ENCODE results near the gene NUP133.
"Not testable (repeated sequence)": the region's sequence is repeated elsewhere in the genome, so short reads cannot be mapped to it uniquely, and the experiment has no call there.

Gene NUP133

DNA sequence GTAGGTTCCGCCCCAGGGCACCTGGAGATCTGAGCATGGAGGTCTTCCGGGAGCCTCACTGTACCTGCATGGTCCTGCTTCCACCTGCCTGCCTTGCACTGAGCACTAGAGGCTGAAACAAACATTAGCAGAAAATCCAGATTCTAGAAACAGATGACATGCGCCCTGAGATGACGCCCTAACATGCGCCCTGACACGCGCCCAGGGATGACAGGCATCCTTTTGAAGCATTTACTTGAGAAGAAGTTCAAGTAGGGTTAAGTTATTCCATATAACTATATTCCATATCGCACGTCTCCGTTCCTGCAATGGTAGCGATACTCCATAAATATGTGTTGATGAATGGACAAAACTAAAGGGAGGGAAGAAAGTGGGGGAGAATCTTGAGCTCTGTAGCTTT lies 87.9 kb downstream of the NUP133 start:
- TF ChIP-seq, protein P1, sequence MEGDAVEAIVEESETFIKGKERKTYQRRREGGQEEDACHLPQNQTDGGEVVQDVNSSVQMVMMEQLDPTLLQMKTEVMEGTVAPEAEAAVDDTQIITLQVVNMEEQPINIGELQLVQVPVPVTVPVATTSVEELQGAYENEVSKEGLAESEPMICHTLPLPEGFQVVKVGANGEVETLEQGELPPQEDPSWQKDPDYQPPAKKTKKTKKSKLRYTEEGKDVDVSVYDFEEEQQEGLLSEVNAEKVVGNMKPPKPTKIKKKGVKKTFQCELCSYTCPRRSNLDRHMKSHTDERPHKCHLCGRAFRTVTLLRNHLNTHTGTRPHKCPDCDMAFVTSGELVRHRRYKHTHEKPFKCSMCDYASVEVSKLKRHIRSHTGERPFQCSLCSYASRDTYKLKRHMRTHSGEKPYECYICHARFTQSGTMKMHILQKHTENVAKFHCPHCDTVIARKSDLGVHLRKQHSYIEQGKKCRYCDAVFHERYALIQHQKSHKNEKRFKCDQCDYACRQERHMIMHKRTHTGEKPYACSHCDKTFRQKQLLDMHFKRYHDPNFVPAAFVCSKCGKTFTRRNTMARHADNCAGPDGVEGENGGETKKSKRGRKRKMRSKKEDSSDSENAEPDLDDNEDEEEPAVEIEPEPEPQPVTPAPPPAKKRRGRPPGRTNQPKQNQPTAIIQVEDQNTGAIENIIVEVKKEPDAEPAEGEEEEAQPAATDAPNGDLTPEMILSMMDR (IDR thresholded peaks at IDR 0.05; ENCODE audit: insufficient read depth, low read length) = no peak
- no peak for TF ChIP-seq GABPA (IDR thresholded peaks at IDR 0.05; ENCODE audit: low read depth)
- TF ChIP-seq SPI1 (IDR thresholded peaks at IDR 0.05; ENCODE audit: borderline replicate concordance, low read depth) = no peak
- no peak for TF ChIP-seq POLR2AphosphoS5 (IDR thresholded peaks at IDR 0.05; ENCODE audit: low read depth)
- TF ChIP-seq, protein P2, sequence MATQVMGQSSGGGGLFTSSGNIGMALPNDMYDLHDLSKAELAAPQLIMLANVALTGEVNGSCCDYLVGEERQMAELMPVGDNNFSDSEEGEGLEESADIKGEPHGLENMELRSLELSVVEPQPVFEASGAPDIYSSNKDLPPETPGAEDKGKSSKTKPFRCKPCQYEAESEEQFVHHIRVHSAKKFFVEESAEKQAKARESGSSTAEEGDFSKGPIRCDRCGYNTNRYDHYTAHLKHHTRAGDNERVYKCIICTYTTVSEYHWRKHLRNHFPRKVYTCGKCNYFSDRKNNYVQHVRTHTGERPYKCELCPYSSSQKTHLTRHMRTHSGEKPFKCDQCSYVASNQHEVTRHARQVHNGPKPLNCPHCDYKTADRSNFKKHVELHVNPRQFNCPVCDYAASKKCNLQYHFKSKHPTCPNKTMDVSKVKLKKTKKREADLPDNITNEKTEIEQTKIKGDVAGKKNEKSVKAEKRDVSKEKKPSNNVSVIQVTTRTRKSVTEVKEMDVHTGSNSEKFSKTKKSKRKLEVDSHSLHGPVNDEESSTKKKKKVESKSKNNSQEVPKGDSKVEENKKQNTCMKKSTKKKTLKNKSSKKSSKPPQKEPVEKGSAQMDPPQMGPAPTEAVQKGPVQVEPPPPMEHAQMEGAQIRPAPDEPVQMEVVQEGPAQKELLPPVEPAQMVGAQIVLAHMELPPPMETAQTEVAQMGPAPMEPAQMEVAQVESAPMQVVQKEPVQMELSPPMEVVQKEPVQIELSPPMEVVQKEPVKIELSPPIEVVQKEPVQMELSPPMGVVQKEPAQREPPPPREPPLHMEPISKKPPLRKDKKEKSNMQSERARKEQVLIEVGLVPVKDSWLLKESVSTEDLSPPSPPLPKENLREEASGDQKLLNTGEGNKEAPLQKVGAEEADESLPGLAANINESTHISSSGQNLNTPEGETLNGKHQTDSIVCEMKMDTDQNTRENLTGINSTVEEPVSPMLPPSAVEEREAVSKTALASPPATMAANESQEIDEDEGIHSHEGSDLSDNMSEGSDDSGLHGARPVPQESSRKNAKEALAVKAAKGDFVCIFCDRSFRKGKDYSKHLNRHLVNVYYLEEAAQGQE (IDR thresholded peaks at IDR 0.05; ENCODE audit: insufficient replicate concordance, low read depth) = no peak
- H3K4me3 ChIP-seq (replicated peaks; ENCODE audit: insufficient read depth, low read length) = no peak overlapping the region
- H3K27ac ChIP-seq (replicated peaks) = no peak overlapping the region
- H3K27me3 ChIP-seq (ENCODE audit: insufficient read depth, poor library complexity, severe bottlenecking) = no peaks in the 10 kb centered on the region
- DNase-seq (ENCODE audit: low read depth in 1 of 2, low spot score in 1 of 2) = no peak

DNA sequence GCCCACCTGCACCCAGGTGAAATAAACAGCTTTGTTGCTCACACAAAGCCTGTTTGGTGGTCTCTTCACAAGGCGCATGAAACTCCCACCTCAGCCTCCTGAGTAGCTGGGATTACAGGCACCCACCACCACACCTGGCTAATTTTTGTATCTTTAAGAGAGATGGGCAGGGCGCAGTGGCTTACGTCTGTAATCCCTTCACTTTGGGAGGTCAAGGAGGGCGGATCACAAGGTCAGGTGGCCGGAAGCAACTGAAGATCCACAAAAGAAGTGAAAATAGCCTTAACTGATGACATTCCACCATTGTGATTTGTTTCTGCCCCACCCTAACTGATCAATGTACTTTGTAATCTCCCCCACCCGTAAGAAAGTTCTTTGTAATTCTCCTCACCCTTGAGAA lies 89.6 kb downstream of the NUP133 start:
- H3K27me3 ChIP-seq (ENCODE audit: insufficient read depth, poor library complexity, severe bottlenecking); H3K27ac ChIP-seq (replicated peaks); H3K4me3 ChIP-seq (replicated peaks; ENCODE audit: insufficient read depth, low read length); DNase-seq (ENCODE audit: low read depth in 1 of 2, low spot score in 1 of 2): not testable (repeated sequence)

DNA sequence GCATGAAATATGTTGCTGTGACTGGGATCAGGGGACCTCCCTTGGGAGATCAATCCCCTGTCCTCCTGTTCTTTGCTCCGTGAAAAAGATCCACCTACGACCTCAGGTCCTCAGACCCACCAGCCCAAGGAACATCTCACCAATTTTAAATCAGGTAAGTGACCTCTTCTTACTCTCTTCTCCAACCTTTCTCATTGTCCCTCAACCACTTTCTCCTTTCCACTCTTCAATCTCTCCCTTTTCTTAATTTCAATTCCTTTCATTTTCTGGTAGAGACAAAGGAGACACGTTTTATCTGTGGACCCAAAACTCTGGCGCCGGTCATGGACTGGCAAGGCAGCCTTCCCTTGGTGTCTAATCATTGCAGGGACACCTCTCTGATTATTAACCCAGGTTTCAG lies 95.3 kb downstream of the NUP133 start:
- not testable (repeated sequence) for H3K27me3 ChIP-seq (ENCODE audit: insufficient read depth, poor library complexity, severe bottlenecking); H3K4me3 ChIP-seq (replicated peaks; ENCODE audit: insufficient read depth, low read length); DNase-seq (ENCODE audit: low read depth in 1 of 2, low spot score in 1 of 2); H3K27ac ChIP-seq (replicated peaks)

DNA sequence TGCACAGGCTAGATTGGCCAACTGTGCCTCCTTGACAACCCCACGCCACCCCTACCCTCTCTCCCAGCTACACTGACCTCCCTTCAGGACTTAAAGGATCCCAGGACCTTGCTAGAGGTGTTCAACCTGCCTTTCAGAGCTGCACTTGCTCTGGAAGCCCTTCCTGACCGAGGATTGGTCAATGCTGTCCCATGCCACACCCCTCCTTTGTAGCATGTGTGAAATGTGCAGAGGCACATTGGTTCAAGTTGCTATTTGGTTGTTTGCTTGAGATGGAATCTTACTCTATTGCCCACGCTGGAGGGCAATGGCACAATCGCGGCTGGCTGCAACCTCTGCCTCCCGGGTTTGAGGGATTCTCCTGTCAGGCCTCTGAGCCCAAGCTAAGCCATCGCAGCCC lies 96.1 kb downstream of the NUP133 start:
- Histone ChIP-seq H3K4me3 (replicated peaks; ENCODE audit: insufficient read depth, low read length) (no peak overlapping the region), H3K27me3 (ENCODE audit: insufficient read depth, poor library complexity, severe bottlenecking) (peaks cover 12% of the 10 kb centered on the region), H3K27ac (replicated peaks) (no peak overlapping the region)
- DNase-seq (ENCODE audit: low read depth in 1 of 2, low spot score in 1 of 2) = no peak
- TF ChIP-seq GABPA (IDR thresholded peaks at IDR 0.05; ENCODE audit: low read depth) = no peak
- TF ChIP-seq POLR2AphosphoS5 (IDR thresholded peaks at IDR 0.05; ENCODE audit: low read depth) = no peak
- TF ChIP-seq, protein P1 (IDR thresholded peaks at IDR 0.05; ENCODE audit: insufficient read depth, low read length) = no peak
- TF ChIP-seq, protein P2 (IDR thresholded peaks at IDR 0.05; ENCODE audit: insufficient replicate concordance, low read depth) = no peak
- TF ChIP-seq SPI1 (IDR thresholded peaks at IDR 0.05; ENCODE audit: borderline replicate concordance, low read depth) = no peak

DNA sequence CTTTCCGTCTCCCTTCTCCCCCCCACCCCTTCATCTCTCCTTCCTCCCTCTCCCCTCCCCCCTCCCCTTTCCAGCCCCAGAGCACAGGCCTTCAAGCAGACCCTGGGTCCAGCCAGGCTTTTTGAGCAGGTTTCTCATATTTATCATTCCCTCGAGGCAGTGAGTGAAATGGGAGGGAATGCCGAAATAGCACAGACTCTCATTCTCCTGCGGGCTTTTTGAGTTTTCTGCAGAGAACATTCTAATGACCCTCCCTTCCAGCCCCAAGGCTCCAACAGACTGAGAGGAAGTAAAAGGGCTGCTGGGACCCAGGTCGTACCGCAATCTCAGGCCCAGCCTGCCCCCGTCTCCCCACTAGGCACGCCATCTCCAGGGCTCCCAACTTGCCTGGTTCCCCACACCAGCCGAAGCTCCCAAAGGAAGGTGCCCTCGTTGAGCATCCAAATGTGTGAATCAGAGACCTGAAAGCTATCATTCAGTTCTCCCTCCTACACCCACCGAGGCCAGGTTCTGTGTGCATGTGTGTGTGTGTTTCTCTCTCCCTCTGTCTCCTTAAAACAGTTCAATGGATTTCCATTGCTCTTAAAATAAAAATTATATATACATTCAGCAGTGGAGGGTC lies 96.6 kb downstream of the NUP133 start:
- TF ChIP-seq SPI1 (IDR thresholded peaks at IDR 0.05; ENCODE audit: borderline replicate concordance, low read depth) (no peak), POLR2AphosphoS5 (IDR thresholded peaks at IDR 0.05; ENCODE audit: low read depth) (no peak)
- DNase-seq (ENCODE audit: low read depth in 1 of 2, low spot score in 1 of 2) = peak; percentile 23 to 36
- H3K27me3 ChIP-seq (ENCODE audit: insufficient read depth, poor library complexity, severe bottlenecking) = peaks cover 13% of the 10 kb centered on the region

More for the DNA sequence above, 96.6 kb downstream of the NUP133 start:
- no peak overlapping the region for H3K4me3 ChIP-seq (replicated peaks; ENCODE audit: insufficient read depth, low read length)
- H3K27ac ChIP-seq (replicated peaks) = no peak overlapping the region

Data from HL-60 (cell line).